Measurements from ENCODE around the gene AADAT.

AADAT gene

DNA sequence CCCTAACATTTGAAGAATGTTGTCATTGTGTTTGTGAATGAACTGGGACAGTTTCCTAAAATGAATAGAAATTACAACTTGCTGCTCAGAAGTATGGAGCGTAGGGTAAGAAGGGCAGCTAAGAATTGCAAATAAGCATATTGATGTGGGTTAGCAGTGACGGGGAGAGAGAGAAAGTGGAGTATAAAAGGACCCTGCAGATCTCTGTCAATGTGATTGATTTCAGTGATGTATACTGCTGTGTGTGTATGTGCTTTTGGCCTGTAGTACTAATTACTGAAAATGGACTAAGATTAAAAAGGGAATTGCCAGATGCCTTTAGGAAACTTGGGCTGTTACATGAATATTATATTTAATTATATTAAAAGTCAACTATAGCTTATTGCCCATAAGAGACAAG is 55.8 kb downstream of the AADAT start:
- no peak for DNase-seq (ENCODE audit: low read depth)

DNA sequence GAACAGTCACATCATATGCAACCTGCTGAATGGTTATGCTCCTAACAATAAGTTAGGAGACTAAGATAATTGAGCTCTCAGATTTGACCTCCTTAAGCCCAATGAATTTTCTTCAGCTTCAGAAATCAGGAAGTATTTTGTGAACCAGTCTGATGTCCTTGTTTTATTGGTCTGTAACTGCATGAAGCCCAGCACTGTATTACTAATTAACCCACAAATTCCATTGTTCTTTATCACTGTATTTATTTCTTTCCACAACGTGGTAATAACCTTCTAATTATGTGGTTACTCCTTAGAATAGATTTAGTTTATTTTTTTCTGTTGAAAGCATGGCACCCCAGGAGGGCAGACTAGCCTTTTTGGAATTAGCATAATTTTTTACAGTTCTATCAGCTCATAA is 59.6 kb downstream of the AADAT start:
- no peak for DNase-seq (ENCODE audit: low read depth)

DNA sequence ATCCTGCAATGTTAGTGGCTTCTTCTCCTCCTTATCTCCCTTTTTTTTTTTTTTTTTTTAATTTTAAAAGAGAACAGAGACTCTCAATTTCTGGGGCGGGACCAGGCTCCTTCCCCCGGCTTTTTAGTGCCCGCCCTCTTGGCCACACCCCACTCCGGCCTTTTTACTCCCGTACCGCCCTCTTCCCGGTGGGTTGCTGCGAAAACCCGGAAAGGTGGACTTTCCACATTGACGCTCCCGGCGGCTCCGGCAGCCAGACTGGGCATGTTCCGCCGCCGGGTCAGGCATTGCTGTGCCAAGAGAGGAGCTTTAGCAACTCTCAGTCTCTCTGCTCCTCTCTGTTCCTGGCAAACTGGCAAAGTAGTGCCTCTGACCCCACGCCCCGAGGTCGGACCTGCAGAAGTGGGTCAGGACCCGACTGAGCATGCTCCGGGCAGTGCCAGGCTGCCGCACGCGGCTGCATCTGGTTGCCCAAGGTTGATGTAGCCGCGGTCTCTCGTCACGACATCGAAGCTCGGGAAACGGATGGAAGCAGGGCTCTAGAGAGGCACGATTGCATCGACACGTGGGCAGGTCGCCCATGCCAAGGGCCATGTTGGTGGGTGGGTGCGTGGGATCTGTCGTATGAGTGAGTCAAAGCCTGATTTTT is 62.5 kb downstream of the AADAT start:
- peak; percentile 89 for DNase-seq (ENCODE audit: low read depth)

DNA sequence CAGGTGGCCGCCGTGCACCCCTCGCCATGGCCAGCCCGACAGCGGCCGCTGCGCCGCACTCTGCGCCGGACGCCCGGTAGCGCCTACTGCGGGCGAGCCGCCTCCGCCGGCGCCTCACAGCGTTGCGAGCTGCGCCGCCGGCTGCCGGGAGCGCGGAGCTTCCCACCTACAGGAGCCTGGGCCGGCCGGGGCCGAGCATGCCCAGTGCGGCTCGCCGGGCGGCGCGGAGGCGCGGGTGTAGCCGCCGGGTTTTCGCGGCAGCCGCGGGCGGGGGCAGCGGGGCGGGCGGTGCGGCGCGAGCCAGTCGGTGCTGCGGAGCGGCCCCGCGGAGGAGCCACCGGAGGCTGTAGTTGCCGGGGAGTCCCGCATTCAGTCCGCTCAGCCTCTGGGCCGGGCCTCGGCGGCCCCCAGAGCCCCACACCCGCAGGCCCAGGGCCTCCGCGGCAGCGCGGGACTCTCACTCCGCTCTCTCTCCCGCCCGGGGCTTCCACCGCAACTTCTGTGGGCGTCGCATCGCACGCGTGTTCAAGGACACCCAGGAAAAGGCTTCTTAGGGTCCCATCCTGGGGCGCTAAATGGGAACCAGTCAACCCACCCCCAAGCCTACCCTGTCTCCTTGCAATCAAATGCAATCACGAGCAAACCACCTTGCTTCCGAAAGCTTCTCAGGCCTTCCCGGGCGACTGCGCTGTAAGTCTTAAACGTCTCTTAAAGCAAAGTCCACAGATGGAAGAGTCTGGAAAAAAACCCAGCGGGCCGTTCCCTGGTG is 63.3 kb downstream of the AADAT start, which contains the start of gene MFAP3L:
Gene MFAP3L (minus strand): TSS at position 143 of the 769 bp plus-strand sequence. CDS start 20,518 bp downstream, outside the sequence.
- DNase-seq (ENCODE audit: low read depth) = peak; percentile 44

DNA sequence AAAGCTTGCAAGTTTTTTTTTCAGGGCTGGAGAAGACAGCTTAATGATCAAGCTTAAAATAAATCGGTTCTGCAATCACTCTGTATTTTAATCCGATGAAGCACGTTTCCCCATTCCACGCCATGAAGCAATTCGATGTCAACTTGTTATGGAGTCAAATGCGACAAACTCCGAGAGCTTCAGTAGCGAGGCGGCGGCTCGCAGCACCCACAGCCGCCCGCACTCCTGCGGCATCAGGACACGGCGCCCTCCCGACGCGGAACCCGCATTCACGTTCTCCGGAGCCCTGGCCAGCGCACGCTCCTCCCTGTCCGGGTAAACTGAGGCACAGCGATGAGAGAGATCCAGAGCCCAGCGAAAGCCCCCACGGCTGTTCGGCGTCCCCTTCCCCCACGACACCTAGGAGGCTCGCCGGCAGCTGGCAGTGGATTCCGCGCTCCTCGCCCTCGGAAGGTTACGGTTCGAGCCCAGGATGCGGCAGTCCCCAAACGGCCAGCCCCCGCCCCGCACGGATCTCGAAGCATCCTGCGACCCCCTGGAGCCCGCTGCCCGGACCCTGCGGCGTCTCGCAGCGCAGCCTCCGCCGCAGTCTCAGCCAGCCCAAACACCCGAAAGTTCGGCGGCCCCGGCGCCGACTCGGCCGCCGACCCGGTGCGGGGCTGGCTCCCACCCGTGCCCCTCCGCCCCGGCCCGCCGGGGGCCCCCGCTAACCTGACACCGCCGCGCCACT is 64.1 kb downstream of the AADAT start:
- no peak for DNase-seq (ENCODE audit: low read depth)

GRCh38 chr4:170022211-170022610 is 67.5 kb downstream of the AADAT start:
- DNase-seq (ENCODE audit: low read depth) = no peak

DNA sequence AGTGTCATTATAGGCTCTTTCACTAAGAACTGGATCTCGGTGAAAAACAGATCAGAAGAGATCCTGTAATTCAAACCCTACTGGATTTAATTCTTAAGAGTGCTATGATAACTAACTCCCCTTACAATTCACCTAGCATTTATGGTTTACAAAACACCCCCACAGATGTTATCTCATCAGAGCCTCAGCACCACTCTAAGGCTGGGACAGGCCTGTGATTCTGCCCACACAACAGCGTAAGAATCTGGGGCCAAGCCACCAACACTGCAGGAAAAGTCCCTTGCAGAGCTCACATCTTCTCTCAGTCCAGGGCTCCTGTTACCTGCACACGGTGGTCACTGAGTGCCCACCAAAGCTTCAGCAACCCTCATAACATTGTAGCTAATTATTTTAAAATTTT is 72.5 kb downstream of the AADAT start:
- no peak for DNase-seq (ENCODE audit: low read depth)

DNA sequence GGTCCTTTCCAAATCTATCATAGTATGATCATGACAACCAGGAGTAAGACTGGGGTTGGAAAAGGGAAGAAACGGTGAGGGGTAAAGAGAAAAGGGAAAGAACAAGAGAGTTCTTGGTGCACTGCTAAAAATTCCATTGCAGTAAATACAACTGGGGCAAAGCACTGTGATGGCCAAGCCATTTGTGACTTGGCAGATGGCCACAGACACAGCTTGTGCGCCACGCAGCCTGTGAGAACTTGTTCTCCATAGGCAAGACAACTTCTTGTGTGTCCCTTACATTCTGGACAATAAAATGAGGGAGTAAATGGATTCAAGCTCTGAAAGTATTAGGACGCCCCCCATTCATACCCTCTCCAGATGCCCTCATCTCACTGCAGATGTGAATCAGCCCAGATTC is 74.5 kb downstream of the AADAT start:
- no peak for DNase-seq (ENCODE audit: low read depth)

GRCh38 chr4:170014359-170015011 is 75.3 kb downstream of the AADAT start:
- no peak for DNase-seq (ENCODE audit: low read depth)

GRCh38 chr4:170012629-170012958 is 77.2 kb downstream of the AADAT start:
- no peak for DNase-seq (ENCODE audit: low read depth)

- DNase-seq (ENCODE audit: low read depth) = no peak
Observed at GRCh38 chr4:170011921-170012628, 77.7 kb downstream of the AADAT start.
